Hematopoietic multipotent progenitor cell treated with erythropoietin and hydrocortisone succinate and interleukin-3 and kit ligand, for 17 days (in vitro differentiated cells): ENCODE measurements around the gene DGCR2.
A peak's percentile ranks its signal among the peaks of the same experiment; 100 is the strongest.

Source experiments
- DNase-seq: peaks from one replicate; pipeline ENCODE4 v3.0.0-alpha.2; 2015; ENCODE audit warnings: low spot score

DGCR2 gene

DNA sequence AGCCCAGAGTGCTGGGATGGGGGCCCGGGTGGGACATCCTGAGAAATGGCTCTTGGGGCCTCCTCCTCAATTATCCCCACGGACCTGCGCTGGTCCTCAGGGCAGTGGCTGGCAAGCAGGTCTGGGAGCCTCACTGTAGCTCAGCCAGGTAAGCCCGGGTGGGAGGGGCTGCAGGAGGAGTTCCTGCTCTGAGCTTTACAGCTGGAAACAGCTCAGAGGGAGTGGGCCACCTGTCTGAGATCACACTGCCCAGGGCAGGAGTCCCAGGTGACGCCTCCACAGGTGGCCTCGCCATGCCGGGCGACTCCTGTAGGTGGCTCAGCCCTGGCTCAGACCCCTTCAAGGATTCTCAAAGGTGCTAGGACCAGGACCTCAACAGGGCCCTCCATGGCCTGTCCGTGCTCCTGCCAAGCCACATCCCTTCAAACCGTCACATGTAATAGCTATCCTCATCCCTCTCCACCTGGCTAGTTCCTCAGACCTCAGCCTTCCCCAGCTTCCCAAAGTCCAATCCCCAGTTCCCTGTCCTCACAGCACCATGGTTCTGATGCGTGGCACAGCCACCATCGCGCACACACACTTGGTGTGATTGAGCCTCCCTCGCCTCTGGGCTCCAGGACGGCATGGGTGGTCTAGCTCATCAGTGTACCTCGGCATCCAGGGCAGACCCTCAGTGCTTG, 5.3 kb upstream of the DGCR2 start:
- no peak for DNase-seq

DNA sequence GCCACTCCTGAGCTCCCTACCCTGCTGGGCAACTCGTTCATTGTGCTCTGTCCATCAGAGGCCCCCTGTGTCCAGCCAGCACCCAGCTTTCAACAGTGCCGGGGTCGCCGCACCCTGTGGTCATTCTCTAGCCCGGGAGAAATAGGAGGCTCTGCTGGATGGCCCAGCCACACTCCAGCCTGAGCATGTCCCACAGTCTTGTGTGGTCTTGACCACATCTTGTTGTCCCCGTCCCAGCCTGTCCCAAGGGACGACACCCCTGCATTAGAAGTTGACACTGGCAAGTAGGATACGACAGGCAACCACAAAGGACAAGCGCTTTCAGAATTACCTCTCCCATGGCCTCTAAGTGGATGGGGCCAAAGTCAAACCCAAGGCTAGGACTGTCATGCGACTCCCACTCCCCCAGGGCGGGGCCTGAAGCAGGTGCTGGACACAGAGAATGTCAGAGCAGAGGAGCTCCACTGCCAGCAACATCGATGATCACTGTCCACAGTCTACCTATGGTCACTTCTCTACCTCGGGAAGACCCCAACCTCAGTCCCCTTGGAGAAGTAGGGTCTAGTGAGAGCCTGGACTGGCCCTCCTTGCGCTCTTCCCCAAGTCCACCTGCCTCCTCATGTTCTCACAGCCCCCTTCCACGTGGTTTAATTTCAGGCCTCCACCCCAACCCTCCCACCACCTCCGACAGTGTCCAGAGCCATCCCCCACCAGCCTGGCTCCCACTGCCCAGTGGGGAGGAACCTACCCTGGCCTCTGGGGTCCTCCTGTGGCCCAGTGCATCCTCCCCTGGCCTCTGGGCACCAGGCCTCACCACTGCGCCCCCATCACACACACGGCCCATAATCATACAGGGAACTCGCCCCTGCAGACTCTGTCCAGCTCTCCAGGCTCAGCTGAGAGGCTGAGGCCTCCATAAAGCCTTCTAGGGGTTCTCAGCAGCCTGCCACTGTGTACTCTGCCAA, 4.4 kb upstream of the DGCR2 start:
- no peak for DNase-seq

DNA sequence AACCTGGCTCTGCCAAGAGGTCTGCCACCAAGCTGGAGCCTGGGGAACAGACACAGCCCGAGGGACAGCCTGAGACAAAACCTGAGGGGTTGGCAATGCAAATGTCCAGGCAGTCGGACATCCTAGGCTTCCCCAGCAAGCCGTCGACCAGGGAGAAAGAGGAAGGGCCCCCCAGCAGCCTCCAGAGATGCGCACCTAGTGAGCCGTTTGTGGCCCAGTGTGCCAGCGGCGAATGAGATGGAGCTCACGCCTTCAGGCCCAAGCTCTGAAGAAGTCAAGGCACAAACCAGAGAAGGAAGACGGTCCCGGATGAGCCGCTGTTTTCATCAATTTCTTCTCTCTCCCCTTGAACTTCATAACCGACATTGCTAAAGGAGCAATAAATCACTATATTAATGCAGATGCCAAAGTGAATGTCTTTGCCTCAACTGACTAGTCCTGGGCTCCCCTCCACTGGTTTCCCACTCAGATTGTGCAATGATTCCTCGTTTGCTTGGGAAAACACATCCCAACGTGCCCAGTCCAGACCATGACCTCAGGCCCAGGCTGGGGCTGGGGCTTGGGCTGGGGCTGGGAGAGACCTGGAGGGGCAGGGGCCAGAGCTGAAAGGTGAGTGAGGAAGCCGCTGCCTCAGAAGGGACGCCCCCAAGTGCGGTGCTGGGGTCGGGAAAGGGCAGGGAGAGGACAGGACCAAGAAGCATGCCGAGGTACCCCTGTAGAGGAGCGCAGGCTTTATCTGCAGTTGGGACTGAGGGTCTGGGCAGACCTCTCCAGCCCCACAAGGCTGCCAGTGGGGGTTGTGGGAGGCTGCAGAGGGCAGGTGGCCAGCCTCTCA, 3.5 kb upstream of the DGCR2 start:
- no peak for DNase-seq

DNA sequence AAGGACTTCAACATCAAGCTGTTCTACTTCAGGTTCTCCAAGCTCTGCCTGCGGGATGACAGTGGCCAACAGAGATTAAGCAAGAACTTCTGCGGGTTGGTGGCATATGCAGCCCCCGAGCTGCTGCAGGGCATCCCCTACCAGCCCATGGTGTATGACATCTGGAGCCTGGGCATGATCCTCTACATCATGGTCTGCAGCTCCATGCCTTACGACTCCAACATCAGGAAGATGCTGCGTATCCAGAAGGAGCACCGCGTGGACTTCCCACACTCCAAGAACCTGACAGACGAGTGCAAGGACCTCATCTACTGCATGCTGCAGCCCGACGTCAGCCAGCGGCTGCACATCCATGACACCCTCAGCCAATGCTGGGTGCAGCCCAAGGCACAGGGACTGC, 2.8 kb upstream of the DGCR2 start:
- DNase-seq: no peak

DNA sequence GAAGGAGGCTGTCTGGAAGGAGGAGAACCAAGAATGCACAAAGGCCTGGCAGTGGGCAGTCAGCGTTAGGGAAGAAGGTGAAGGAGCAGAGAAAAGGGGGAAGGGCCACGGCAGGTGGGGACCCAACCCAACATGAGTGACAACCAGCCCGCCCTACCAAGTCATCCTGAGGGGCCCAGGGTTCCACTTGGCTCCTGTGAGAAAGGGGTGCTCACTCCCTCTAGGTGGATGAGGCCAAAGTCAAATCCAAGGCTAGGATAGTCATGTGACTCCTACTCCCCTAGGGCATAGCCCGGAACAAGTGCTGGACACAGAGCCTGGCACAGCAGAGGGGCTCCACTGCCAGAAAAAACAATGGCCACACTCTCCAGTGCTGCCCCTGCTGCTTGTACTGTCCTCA, 2.2 kb upstream of the DGCR2 start:
- no peak for DNase-seq

DNA sequence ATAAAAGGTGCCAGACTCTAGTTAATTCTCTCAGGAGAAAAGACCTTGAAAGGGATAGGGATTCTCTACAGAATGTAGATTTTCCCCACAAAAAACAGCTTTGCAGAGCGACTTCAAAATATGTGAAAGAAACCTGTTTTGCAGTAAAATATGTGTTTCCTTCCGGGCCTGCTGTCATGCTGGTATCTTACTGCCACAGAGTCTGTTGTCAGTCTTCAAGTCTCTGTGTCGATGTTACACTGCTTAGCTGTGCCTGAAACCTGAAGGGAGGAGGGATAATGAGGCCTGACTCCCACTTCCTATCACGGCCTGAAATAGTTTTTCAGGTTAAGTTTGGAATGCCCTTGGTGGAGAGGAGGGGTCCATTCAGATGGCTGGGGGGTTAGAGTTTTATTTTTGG, 1.7 kb upstream of the DGCR2 start:
- no peak for DNase-seq

DNA sequence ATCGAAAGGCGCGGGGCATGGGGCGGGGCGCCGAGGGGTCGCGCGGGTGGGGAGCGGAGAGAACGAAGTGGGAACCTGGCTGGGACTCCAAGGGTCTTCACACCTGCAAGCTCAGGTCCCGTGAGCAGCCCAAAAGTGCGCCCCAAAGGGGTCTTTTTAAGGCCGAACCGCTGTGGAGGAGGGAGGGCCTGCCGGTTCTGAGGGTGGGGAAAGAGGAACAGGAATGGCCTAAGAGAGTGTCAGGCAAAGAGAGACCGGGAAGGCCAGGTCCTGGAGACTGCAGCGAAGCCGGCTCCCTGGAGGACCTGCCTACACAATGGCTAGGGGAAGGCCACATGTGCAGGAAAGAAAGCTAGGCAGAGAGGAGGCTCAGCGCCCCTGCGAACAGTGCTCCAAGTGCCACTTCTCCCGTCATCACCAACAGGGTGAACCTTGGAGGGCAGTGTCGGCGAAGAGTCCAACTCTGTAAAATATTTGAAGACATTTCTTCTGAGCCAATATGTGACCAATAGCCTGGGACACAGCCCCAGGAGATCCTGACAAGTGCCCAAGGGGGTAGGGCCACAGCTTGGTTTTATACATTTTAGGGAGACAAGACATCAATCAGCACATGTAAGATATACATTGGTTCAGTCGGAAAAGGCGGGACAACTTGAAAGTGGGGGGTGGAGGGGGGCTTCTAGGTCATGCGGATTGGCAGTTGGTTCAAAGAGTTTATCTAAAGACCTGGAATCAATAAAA, 710 bp upstream of the DGCR2 start:
- no peak for DNase-seq

DNA sequence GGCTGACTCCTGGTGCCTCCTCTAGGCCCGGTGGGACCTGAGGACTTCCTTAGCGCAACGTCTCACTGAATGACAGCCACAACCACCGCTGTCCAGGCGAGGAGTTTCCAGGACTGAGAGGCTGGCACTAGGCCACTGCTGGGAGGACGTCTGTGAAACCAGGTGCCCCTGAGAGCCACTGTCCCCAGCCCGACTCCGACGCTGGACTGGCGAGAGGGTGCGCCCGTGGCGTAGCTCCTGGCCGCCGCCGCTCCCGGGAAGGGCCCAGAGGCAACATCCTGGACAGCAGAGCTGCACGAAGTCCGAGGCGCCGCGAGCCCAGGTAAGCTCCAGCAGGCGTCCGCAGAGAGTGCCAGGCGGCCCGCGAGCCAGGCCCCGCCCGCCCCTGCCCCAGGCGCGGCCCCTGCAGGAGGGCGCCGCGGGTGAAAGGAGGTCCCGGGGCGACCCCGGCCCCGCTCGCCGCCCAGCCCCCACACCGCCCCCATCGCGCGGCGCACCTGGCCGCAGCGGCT, 525 bp downstream of the DGCR2 start:
- peak; percentile 54 for DNase-seq

DNA sequence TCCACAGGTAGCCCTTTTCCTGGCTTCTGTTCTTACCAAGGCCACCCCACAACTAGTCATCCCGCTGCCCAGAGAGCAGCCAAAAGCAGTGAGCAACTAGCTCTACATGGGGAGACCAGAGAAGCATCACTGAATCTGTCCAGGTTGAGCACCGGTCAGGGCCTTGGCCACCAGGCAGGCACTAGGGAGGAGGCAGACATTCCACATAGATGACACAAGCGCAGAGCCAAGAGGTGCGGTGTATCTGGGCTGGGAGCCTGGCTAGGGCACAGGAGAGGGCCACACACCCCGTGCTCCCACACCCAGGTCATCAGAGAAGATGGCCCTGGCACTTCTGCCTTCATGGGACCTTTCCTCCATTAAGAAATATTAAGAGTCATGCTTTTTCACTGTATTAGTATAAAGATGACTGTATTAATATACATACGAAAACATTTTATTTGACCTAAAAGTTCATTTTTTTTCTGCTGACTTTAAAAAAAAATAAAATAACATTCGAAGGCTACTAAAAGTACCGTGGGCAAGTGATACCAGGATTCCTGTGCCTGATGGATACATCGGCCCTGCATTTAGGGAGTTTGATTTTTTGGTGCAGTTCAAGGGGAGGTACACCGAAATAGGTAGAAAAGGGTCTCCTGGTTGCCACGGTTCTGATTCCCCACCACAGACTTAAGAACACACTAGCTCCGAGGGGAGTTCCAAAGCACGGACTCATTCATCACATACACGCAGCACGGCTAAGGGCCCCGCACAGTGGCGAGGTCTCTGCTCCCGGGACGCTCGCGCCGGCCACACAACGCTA, 1.2 kb downstream of the DGCR2 start:
- DNase-seq: peak; percentile 15

DNA sequence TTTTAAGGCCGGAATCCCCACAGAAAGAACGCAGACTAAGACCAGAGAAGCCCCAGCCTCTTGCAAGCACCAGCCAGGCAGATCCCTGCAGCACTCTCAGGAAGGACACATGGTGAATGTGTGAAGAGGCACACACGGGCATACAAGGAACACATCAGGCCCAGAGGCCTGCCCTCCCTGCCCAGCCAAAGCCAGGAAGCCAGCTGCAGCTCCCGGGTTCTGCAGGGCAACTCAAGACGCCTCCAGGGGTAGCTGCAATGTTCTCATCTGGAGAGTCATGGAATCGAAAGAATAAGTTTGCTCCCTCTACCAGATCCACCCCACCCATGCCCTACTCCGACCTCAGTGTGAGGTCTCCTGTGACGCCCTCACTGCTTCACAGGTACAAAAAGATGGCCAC, 2.3 kb downstream of the DGCR2 start:
- no peak for DNase-seq

DNA sequence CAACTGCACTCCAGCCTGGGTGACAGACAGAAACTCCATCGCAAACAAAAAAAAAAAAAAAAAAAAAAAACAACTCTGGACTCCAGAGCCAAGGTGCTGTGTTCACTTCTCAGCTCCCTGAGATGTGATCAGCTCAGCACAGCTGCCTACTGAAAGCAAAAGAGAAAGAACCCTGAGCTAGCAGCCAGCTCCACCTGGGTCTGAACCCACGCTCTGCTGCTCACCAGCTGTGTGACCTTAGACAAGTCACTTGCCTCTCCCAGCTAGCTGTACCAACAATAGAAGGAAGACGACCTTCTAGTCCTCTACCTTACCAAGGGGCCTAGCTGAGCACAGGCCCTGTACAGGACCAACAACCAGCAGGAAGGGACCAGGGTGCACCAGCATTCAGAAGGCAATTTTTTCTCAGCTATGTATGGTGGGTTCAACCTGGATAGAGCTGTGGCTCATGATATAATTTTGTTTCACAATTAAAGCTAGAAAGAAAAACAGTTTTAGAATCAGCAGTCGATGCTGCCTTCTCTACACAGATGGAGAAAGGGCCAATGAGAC, 3.8 kb downstream of the DGCR2 start:
- no peak for DNase-seq

DNA sequence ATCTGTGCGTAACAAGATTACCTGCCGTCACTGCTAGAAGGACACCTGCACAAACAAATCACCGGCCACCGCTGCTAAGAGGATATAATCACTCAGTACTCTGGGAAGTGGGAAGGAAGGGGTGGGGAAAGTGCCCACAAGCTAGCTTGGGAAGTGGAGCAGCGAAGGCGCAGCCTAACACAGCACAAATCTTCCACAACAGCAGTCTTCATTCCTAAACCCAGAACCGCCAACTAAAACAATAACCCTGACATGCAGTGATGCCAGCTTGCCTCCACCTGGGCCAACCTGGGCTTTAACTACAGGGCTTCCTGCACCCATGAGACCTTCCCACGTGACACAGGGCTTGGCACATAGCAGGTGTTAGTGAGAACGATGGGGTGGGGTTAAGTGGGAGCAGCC, 5.1 kb downstream of the DGCR2 start:
- DNase-seq: no peak

DNA sequence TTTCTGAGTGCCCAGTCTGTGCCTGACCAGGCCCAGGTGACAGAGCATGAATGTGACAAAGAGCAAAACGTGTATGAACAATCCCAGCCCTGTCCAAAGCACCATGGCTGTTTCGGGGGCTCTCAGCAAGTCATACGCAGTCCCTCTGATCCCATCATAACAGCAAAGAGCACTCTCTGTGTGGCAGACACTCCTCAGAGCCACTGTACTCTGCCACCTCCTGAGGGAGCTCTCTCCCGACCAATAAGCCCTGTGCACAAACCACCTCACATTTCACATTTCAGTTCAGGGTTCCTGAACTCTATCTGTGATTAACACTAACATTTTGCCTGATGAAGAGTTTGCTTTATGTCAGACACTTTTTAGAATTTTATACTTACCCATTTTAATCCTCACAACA, 6.6 kb downstream of the DGCR2 start:
- DNase-seq: peak; percentile 48

DNA sequence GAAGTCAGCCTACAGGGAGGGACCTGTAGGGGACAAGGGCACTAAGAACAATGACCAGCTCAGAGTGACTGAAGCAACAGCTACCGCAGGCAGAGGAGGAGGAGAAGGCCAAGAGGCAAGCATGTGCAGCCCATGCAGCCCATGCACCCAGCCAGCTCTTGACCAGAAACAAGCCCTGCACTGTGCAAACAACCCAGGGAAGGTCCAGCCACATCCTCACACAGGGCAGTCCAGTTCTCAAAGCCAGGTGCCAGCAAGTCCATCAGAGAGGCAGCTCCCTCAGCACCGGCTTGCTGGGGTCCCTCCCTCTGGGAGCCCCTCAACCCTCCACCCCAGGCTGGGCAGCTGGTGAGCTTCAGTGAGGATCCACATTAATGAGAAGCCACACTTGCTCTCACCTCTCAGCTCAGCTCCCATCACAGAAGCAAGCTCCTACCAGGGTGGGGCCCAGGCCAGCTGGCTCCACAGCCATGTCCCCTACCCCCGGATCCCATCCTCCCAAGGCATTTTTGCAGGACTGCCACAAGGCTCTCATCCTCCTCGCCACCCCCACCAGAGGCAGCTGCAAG, 7.1 kb downstream of the DGCR2 start:
- DNase-seq: no peak

DNA sequence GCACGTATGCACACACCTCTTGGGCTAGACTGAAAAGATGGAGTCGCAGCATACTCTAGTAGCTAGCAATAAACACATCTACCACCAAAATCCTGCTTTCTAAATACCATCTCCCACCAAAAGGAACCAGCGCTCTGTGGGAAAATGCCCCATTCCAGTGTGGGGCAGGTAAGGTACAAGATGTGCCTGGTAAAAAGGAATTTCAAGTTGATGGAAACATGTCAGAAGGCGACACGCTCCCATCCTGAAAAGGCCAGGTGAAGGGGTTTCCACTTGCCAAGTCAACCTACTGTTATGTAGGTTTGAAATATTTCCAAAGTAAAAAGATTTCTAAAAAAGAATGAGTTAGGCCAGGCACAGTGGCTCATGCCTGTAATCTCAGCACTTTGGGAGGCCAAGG, 8.8 kb downstream of the DGCR2 start:
- no peak for DNase-seq

DNA sequence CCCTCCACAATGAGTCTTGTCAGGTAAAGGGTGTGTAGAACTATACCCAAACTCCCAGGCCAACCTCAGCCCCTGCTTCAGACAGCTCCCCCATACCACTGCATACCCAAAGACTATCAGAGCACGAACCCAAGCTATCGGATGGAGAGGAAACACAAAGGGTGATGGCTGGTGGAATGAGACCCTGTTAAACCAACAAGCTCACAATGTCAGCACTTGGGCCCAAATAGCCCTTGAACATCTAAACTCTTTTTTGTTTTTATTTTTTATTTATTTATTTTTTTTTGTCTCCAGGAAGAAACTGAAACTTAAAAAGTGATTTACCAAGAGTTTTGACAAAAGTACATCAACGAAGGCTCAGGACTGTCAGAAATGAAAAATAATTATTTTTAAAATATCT, 10.6 kb downstream of the DGCR2 start:
- DNase-seq: no peak

DNA sequence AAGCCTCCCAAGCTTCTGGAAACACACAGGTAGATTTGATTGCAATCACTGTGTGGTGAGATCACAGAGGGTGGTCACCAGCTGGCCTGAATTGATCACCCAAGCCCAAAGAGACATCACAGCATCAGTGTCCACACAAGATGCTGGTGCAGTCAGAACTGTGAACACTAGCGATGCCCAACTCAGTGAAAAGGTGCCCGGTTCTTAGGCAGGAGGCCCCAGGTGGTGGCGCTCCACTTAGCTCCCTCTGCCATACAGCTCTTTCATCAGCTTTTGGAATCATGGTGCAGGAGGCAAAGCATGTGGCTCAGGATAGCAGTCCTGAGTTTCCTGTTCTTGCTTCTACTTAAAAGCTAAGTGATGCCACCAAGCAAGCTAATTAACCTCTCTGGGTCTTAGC, 11.1 kb downstream of the DGCR2 start:
- peak; percentile 36 for DNase-seq

DNA sequence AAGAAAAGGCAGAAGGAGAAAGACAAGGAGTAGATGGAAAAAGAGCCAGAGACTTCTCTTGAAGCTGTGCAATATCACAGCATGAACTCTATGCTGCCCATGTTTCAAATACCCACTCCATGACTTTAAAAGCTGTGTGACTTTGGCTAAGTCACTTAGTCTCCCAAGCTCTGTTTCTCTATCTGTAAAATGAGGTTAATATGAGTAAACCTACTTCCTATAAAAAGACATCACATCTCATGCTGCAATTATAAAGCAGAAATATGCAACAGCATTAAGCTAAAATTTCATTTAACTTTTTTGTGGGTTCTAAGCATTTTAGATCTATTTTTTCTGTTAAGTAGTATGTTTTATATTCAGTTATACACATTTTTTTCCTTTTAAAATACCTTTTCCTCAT, 11.6 kb downstream of the DGCR2 start:
- peak; percentile 19 for DNase-seq

DNA sequence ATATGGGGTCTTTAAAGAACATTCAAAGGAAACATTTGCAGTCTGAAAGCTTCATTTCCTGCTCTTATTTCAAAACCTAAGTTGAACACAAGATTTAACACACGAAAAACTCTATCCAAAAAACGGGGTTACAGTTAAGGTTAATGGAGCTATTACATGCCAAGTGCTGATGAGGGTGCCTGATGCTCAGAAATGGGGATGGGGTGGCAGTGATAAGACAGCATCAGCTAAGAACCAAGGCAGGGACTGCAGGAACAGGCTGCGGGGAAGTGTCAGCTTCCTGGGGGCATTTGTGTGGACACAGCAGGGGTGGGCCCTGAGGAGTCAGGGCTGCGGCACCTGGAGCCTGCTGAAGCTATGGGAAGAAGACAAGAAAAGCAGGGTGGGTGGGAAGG, 12.2 kb downstream of the DGCR2 start:
- peak; percentile 50 for DNase-seq
